Measurements from ENCODE around the gene LPP. TPM values are rescaled to one million over a fixed set of nuclear protein-coding genes. Genes with fewer than 3 reads are reported as not detected.

Gene LPP
- total RNA-seq, 1 donor from 2014 or later, result 96.7 TPM

DNA sequence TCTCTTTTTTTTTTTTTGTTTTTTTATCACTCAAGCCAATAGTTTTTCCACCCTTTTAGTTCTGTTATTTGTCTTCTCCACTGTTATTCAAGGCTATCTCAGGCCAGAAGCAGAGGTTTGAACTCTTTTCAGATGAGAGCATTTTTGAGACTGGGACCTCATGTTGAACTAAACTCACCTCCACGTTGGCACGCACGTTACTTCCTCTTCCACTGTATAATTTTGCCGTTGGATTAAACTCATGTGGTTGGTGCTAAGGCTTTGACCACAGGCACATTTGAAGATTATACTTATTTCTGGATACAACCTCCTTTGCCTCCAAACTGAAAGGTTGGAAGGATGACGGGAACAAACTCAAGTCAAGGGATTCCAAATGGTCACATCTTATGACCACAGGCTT is 516.5 kb downstream of the LPP start:
- Mint-ChIP-seq H3K9me3 (no peaks in the 10 kb centered on the region), H3K27me3 (no peaks in the 10 kb centered on the region), H3K36me3 (peaks cover 9% of the 10 kb centered on the region), H3K4me1 (ENCODE audit: unreplicated experiment) (peaks cover 12% of the 10 kb centered on the region), H3K27ac (no peak overlapping the region), H3K4me3 (no peak overlapping the region)
- no peak for DNase-seq (ENCODE audit: extremely low spot score, unreplicated experiment)
- no peak for TF ChIP-seq CTCF (conservative IDR thresholded peaks at IDR 0.05)

DNA sequence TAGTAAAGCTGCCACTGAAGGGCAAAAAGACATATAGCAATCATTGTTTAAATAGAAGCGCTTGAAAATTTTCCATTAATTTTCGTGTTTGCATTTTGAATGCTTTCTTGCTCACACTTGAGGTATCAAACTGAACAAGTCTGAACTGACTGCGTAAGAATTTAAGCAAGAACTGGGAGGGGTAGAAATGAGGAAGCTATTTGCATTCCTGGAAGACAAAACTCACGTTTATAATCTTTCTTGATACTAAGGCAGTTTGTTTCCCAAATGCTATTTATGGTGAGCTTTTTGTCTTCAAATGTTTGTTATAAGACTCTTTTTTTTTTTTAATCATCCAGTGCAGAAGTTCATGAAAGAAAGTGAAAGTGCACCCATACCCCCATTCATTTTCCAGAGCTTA is 518.0 kb downstream of the LPP start:
- no peak for DNase-seq (ENCODE audit: extremely low spot score, unreplicated experiment)
- Mint-ChIP-seq H3K4me3 (peak overlapping the region; percentile 5), H3K27ac (peak overlapping the region; percentile 66), H3K27me3 (no peaks in the 10 kb centered on the region), H3K4me1 (ENCODE audit: unreplicated experiment) (peaks cover 12% of the 10 kb centered on the region), H3K36me3 (peaks cover 9% of the 10 kb centered on the region), H3K9me3 (no peaks in the 10 kb centered on the region)
- no peak for TF ChIP-seq CTCF (conservative IDR thresholded peaks at IDR 0.05)

GRCh38 chr3:188672840-188673239 is 518.9 kb downstream of the LPP start:
- peaks cover 9% of the 10 kb centered on the region for H3K36me3 Mint-ChIP-seq
- H3K4me1 Mint-ChIP-seq (ENCODE audit: unreplicated experiment), result peaks cover 12% of the 10 kb centered on the region
- H3K27ac Mint-ChIP-seq, result no peak overlapping the region
- H3K27me3 Mint-ChIP-seq, result no peaks in the 10 kb centered on the region
- no peak for TF ChIP-seq CTCF (conservative IDR thresholded peaks at IDR 0.05)
- no peak for DNase-seq (ENCODE audit: extremely low spot score, unreplicated experiment)
- peak overlapping the region; percentile 44 for H3K4me3 Mint-ChIP-seq
- no peaks in the 10 kb centered on the region for H3K9me3 Mint-ChIP-seq

GRCh38 chr3:188673646-188674186 is 519.8 kb downstream of the LPP start:
- peaks cover 15% of the 10 kb centered on the region for H3K4me1 Mint-ChIP-seq (ENCODE audit: unreplicated experiment)
- peaks cover 2% of the 10 kb centered on the region for H3K9me3 Mint-ChIP-seq
- H3K27ac Mint-ChIP-seq, result peak overlapping the region; percentile 80
- TF ChIP-seq CTCF (conservative IDR thresholded peaks at IDR 0.05), result no peak
- peaks cover 8% of the 10 kb centered on the region for H3K36me3 Mint-ChIP-seq
- H3K27me3 Mint-ChIP-seq, result no peaks in the 10 kb centered on the region
- DNase-seq (ENCODE audit: extremely low spot score, unreplicated experiment), result no peak
- H3K4me3 Mint-ChIP-seq, result peak overlapping the region; percentile 23

GRCh38 chr3:188674595-188674994 is 520.6 kb downstream of the LPP start:
- Mint-ChIP-seq H3K27me3 (no peaks in the 10 kb centered on the region), H3K27ac (peak overlapping the region; percentile 80)

More at GRCh38 chr3:188674595-188674994, 520.6 kb downstream of the LPP start:
- Mint-ChIP-seq H3K9me3 (peaks cover 4% of the 10 kb centered on the region), H3K36me3 (peaks cover 4% of the 10 kb centered on the region), H3K4me3 (no peak overlapping the region), H3K4me1 (ENCODE audit: unreplicated experiment) (peaks cover 19% of the 10 kb centered on the region)
- no peak for TF ChIP-seq CTCF (conservative IDR thresholded peaks at IDR 0.05)
- DNase-seq (ENCODE audit: extremely low spot score, unreplicated experiment), result no peak

Measured in type B pancreatic cell (in vitro differentiated cells).